ENCODE results near the gene KHDC4.

DNA sequence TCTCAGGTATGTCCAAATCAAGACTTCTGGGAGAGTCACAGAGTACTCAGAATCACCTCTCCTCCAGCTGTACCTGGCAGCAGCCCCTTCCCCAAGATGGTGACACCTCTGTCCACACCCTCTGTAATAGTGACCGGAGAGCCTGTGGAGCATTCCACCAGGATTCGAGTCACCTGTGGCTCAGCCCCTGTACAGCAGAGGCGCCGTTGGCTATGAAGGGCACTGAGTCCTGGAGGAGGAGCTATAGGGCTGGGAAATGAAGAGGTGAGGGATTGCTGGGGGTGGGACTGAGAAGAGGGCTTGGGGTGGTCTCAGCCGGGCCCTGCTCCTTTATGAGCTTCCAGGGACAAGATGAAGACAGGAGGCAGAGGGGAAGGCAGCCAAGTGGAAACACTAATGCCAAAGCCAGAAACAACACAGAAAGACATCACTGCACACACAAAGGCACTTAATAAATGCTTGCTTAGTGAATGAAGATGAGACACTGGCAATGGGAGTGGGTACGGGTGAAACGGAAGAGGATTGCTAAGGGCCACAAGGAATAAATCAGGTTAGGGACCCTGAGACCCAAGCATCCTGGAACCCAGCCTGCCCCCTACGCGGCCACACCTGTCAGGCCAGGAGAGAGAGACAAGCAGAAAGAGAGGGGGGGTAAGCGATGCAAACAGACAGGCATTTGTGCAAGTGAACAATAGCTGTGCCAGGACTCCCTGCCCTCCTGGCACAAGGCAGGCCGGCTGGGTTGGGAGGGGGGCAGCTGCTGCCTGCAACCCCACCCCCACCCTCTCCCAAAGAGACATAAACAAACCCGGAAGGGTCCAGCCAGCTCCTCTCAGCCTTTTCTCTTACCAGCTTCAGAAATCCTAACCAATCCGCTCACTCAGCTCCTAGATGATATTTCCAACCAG, 40.2 kb upstream of the KHDC4 start:
- TF ChIP-seq, protein P1, sequence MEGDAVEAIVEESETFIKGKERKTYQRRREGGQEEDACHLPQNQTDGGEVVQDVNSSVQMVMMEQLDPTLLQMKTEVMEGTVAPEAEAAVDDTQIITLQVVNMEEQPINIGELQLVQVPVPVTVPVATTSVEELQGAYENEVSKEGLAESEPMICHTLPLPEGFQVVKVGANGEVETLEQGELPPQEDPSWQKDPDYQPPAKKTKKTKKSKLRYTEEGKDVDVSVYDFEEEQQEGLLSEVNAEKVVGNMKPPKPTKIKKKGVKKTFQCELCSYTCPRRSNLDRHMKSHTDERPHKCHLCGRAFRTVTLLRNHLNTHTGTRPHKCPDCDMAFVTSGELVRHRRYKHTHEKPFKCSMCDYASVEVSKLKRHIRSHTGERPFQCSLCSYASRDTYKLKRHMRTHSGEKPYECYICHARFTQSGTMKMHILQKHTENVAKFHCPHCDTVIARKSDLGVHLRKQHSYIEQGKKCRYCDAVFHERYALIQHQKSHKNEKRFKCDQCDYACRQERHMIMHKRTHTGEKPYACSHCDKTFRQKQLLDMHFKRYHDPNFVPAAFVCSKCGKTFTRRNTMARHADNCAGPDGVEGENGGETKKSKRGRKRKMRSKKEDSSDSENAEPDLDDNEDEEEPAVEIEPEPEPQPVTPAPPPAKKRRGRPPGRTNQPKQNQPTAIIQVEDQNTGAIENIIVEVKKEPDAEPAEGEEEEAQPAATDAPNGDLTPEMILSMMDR (IDR thresholded peaks at IDR 0.05; ENCODE audit: insufficient read depth, low read depth, low read length): no peak
- no peak for TF ChIP-seq EZH2 (IDR thresholded peaks at IDR 0.05; ENCODE audit: insufficient read depth, low read length)
